ENCODE results near the gene KIRREL3. TPM values are rescaled to one million over a fixed set of nuclear protein-coding genes. Genes with fewer than 3 reads are reported as not detected.
A peak's percentile ranks its signal among the peaks of the same experiment; 100 is the strongest.

Gene KIRREL3
- total RNA-seq, 2 experiments from 2014 or later = not detected

- no peak overlapping the region for H3K27ac Mint-ChIP-seq
- no peak for ATAC-seq
- H3K36me3 Mint-ChIP-seq (ENCODE audit: low read depth) = no peaks in the 10 kb centered on the region
- H3K4me1 Mint-ChIP-seq (ENCODE audit: low read depth) = no peaks in the 10 kb centered on the region
- no peak overlapping the region for H3K4me3 Mint-ChIP-seq
- CTCF ChIA-PET = no interaction called here
- peaks cover under 1% of the 10 kb centered on the region for H3K27me3 Mint-ChIP-seq (ENCODE audit: low read depth)
- POLR2A ChIA-PET = no interaction called here
- H3K9me3 Mint-ChIP-seq (ENCODE audit: insufficient read depth) = no peaks in the 10 kb centered on the region
- no peak for DNase-seq
These were observed 372.1 kb downstream of the KIRREL3 start for GRCh38 chr11:126628450-126628789.

DNA sequence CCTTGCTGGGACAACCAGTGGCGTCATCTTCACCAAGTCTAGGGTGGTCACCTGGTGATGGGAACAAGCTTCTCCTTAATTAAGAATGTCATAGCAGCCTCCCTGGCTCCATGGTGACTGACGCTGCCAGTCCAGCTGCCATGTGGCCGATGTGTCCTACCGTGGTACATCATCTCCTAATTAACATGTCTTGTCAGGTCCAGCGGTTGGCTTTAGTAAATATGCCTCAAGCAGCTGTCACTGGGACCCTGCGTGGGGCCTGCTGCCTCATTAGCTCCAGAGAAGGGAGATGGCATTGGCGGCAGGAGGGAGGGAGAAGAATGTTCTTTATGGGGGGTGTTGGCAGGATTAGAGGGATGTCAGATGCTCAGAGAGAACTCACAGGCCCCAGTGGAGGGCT, 373.1 kb downstream of the KIRREL3 start:
- POLR2A ChIA-PET = no interaction called here
- CTCF ChIA-PET = no interaction called here
- ATAC-seq = no peak

GRCh38 chr11:126624506-126624905, 376.1 kb downstream of the KIRREL3 start:
- Mint-ChIP-seq H3K27ac (no peak overlapping the region), H3K9me3 (ENCODE audit: insufficient read depth) (no peaks in the 10 kb centered on the region), H3K36me3 (ENCODE audit: low read depth) (no peaks in the 10 kb centered on the region), H3K27me3 (ENCODE audit: low read depth) (peaks cover 11% of the 10 kb centered on the region), H3K4me1 (ENCODE audit: low read depth) (no peaks in the 10 kb centered on the region), H3K4me3 (no peak overlapping the region)
- CTCF ChIA-PET = no interaction called here
- ATAC-seq (no peak), DNase-seq (no peak)
- POLR2A ChIA-PET = no interaction called here

More for the DNA sequence above, 373.1 kb downstream of the KIRREL3 start:
- Mint-ChIP-seq H3K4me3 (no peak overlapping the region), H3K27me3 (ENCODE audit: low read depth) (peaks cover 3% of the 10 kb centered on the region), H3K4me1 (ENCODE audit: low read depth) (no peaks in the 10 kb centered on the region), H3K36me3 (ENCODE audit: low read depth) (no peaks in the 10 kb centered on the region), H3K27ac (no peak overlapping the region), H3K9me3 (ENCODE audit: insufficient read depth) (no peaks in the 10 kb centered on the region)
- DNase-seq = no peak

- Mint-ChIP-seq H3K27me3 (ENCODE audit: low read depth) (peaks cover 11% of the 10 kb centered on the region), H3K27ac (no peak overlapping the region), H3K9me3 (ENCODE audit: insufficient read depth) (no peaks in the 10 kb centered on the region), H3K4me3 (no peak overlapping the region), H3K36me3 (ENCODE audit: low read depth) (no peaks in the 10 kb centered on the region), H3K4me1 (ENCODE audit: low read depth) (no peaks in the 10 kb centered on the region)
- ChIA-PET POLR2A (no interaction called here), CTCF (no interaction called here)
- ATAC-seq (no peak), DNase-seq (no peak)
These were observed 381.1 kb downstream of the KIRREL3 start for GRCh38 chr11:126619516-126619915.

GRCh38 chr11:126615845-126616244, 384.7 kb downstream of the KIRREL3 start:
- no peaks in the 10 kb centered on the region for H3K9me3 Mint-ChIP-seq (ENCODE audit: insufficient read depth)
- H3K27ac Mint-ChIP-seq = no peak overlapping the region
- H3K36me3 Mint-ChIP-seq (ENCODE audit: low read depth) = no peaks in the 10 kb centered on the region
- no peaks in the 10 kb centered on the region for H3K4me1 Mint-ChIP-seq (ENCODE audit: low read depth)
- peaks cover 7% of the 10 kb centered on the region for H3K27me3 Mint-ChIP-seq (ENCODE audit: low read depth)
- CTCF ChIA-PET = no interaction called here
- POLR2A ChIA-PET = no interaction called here
- no peak for DNase-seq
- ATAC-seq = no peak
- H3K4me3 Mint-ChIP-seq = no peak overlapping the region

DNA sequence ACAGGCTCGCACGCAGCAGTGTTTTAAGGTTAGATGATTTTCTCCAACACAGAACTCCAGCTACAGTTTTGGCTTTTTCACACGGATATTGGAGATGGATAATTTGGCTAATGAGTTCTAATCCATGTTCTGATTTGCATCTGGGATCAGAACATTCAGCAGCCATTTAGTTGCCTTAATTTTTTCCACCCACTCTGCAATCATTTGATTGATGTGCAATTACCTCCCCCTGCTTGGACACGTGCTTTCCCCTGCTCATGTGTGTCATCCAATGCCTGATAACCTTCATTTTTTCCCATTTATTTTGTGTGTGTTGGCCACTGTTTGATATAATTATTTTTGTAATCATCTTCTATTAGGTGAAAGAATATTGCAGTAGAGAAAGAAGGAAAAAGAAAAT, 387.3 kb downstream of the KIRREL3 start:
- no peak overlapping the region for H3K27ac Mint-ChIP-seq
- no peaks in the 10 kb centered on the region for H3K4me1 Mint-ChIP-seq (ENCODE audit: low read depth)
- POLR2A ChIA-PET = no interaction called here
- no peak for DNase-seq
- CTCF ChIA-PET = no interaction called here
- no peaks in the 10 kb centered on the region for H3K36me3 Mint-ChIP-seq (ENCODE audit: low read depth)
- no peak overlapping the region for H3K4me3 Mint-ChIP-seq
- no peaks in the 10 kb centered on the region for H3K9me3 Mint-ChIP-seq (ENCODE audit: insufficient read depth)
- ATAC-seq = no peak
- peaks cover 3% of the 10 kb centered on the region for H3K27me3 Mint-ChIP-seq (ENCODE audit: low read depth)

DNA sequence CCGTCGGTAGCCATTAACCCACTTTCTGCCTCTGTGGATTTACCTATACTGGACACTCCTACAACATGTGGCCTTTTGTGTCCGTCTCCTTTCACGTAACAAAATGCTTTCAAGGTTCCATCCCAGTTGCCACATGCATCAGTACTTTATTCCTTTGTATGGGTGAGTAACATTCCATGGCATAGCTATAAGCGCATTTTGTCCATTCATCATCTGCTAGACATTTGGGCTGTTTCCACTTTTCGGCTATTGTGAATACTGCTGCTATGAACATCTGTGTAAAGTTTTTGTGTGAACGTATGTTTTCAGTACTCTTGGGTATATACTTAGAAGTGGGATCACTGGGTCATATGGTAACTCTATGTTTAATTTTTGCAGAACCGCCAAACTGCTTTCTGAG, 387.9 kb downstream of the KIRREL3 start:
- peaks cover 3% of the 10 kb centered on the region for H3K27me3 Mint-ChIP-seq (ENCODE audit: low read depth)
- ChIA-PET CTCF (no interaction called here), POLR2A (no interaction called here)
- H3K4me3 Mint-ChIP-seq = no peak overlapping the region
- H3K4me1 Mint-ChIP-seq (ENCODE audit: low read depth) = no peaks in the 10 kb centered on the region
- no peak for ATAC-seq
- H3K27ac Mint-ChIP-seq = no peak overlapping the region
- no peak for DNase-seq
- H3K36me3 Mint-ChIP-seq (ENCODE audit: low read depth) = no peaks in the 10 kb centered on the region
- no peaks in the 10 kb centered on the region for H3K9me3 Mint-ChIP-seq (ENCODE audit: insufficient read depth)

- DNase-seq = no peak
- Mint-ChIP-seq H3K4me3 (no peak overlapping the region), H3K9me3 (ENCODE audit: insufficient read depth) (no peaks in the 10 kb centered on the region), H3K36me3 (ENCODE audit: low read depth) (no peaks in the 10 kb centered on the region), H3K27me3 (ENCODE audit: low read depth) (peaks cover 3% of the 10 kb centered on the region), H3K27ac (no peak overlapping the region), H3K4me1 (ENCODE audit: low read depth) (no peaks in the 10 kb centered on the region)
- no peak for ATAC-seq
- ChIA-PET POLR2A (no interaction called here), CTCF (no interaction called here)
These were observed 389.1 kb downstream of the KIRREL3 start for GRCh38 chr11:126611438-126611837.

DNA sequence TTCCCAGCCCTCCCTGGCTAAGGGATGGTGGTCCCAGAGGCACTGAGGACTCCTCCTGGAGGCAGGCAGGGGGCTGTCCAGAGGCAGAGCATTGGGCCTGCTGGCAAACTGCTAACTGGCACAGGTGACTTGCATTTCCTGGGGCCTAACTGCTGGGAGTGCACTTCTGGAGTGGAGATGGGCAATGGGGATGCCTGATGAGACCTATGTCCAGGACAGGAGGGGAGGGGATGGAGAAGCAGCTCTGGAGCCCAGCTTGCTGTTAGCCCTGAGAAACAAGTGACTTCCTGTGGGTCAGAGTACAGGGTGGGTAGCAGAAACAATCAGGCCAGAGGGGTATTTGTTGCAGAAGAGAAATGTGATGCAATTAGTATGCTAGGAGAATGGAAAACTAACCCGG, 391.9 kb downstream of the KIRREL3 start:
- Mint-ChIP-seq H3K4me1 (ENCODE audit: low read depth) (no peaks in the 10 kb centered on the region), H3K27ac (no peak overlapping the region), H3K4me3 (no peak overlapping the region), H3K9me3 (ENCODE audit: insufficient read depth) (no peaks in the 10 kb centered on the region), H3K36me3 (ENCODE audit: low read depth) (no peaks in the 10 kb centered on the region), H3K27me3 (ENCODE audit: low read depth) (peaks cover 3% of the 10 kb centered on the region)
- POLR2A ChIA-PET = no interaction called here
- ATAC-seq (no peak), DNase-seq (no peak)
- CTCF ChIA-PET = no interaction called here

- POLR2A ChIA-PET = no interaction called here
- no peak overlapping the region for H3K27ac Mint-ChIP-seq
These were observed 392.6 kb downstream of the KIRREL3 start for GRCh38 chr11:126607776-126608541.

GRCh38 chr11:126607374-126607773, 393.2 kb downstream of the KIRREL3 start:
- Mint-ChIP-seq H3K27ac (no peak overlapping the region), H3K9me3 (ENCODE audit: insufficient read depth) (no peaks in the 10 kb centered on the region), H3K4me3 (no peak overlapping the region), H3K4me1 (ENCODE audit: low read depth) (no peaks in the 10 kb centered on the region), H3K36me3 (ENCODE audit: low read depth) (no peaks in the 10 kb centered on the region), H3K27me3 (ENCODE audit: low read depth) (peaks cover 3% of the 10 kb centered on the region)
- DNase-seq (peak; percentile 22), ATAC-seq (no peak)
- ChIA-PET CTCF (interaction anchor here (0.8 to 1.7 kb wide), 5 partner anchors 8 to 385 kb away, joined by 3 to 6 read pairs (median 4); no protein-coding TSS in a partner anchor), POLR2A (no interaction called here)

More at GRCh38 chr11:126607776-126608541, 392.6 kb downstream of the KIRREL3 start:
- Mint-ChIP-seq H3K4me1 (ENCODE audit: low read depth) (no peaks in the 10 kb centered on the region), H3K36me3 (ENCODE audit: low read depth) (no peaks in the 10 kb centered on the region), H3K4me3 (no peak overlapping the region), H3K9me3 (ENCODE audit: insufficient read depth) (no peaks in the 10 kb centered on the region), H3K27me3 (ENCODE audit: low read depth) (peaks cover 3% of the 10 kb centered on the region)
- ATAC-seq (no peak), DNase-seq (no peak)
- CTCF ChIA-PET = interaction anchor here (1.0 to 1.7 kb wide), 4 partner anchors 9 to 384 kb away, joined by 3 to 6 read pairs (median 4); no protein-coding TSS in a partner anchor

DNA sequence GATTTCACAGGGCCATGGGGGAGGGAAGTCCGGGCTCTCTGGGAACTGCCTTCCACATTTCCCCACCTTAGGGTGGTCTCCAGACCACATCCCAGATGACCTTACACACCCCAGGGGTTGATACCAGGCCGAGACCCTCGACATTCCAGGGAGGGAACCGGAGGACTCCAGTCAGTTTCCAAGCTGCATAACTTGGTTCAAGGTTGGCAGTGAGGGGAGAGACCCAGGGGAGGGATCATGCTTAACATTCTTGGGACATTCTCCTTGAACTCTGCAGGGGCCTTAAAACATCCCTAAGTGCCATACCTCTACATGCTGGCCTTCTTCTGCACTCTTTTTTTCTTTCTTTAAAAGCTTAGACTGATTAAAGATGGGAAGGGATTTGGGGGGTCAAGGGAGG, 394.1 kb downstream of the KIRREL3 start:
- no peak overlapping the region for H3K27ac Mint-ChIP-seq
- CTCF ChIA-PET = interaction anchor here (1.2 to 1.4 kb wide), 2 partner anchors 12 to 95 kb away, joined by 3 to 4 read pairs; no protein-coding TSS in a partner anchor

DNA sequence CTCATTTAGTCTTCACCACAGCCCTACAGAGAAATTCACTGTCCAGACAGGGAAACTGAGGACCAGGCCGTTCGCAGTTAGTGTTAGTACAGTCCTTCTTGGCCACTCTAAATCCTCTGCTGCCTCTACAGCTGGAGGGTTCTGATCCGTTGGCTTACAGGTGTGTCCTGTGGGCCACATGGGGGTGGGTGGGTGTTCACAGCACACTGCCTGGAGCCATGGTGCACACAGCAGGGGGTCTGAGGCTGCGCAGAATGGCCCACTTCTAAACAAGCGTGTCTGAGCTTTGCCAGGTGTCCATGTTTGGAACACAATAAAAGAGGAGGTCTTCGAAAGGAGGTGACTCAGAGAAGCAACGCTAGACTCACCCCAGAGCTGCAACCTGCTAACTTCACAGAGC, 396.1 kb downstream of the KIRREL3 start:
- ATAC-seq (no peak), DNase-seq (no peak)
- Mint-ChIP-seq H3K27ac (no peak overlapping the region), H3K36me3 (ENCODE audit: low read depth) (no peaks in the 10 kb centered on the region), H3K4me3 (no peak overlapping the region), H3K9me3 (ENCODE audit: insufficient read depth) (no peaks in the 10 kb centered on the region), H3K27me3 (ENCODE audit: low read depth) (peaks cover 10% of the 10 kb centered on the region), H3K4me1 (ENCODE audit: low read depth) (no peaks in the 10 kb centered on the region)
- POLR2A ChIA-PET = no interaction called here
- CTCF ChIA-PET = no interaction called here

More for the DNA sequence above, 394.1 kb downstream of the KIRREL3 start:
- ATAC-seq (no peak), DNase-seq (no peak)
- POLR2A ChIA-PET = no interaction called here
- H3K27me3 Mint-ChIP-seq (ENCODE audit: low read depth) = peaks cover 2% of the 10 kb centered on the region
- H3K4me1 Mint-ChIP-seq (ENCODE audit: low read depth) = no peaks in the 10 kb centered on the region
- H3K36me3 Mint-ChIP-seq (ENCODE audit: low read depth) = no peaks in the 10 kb centered on the region
- no peak overlapping the region for H3K4me3 Mint-ChIP-seq
- H3K9me3 Mint-ChIP-seq (ENCODE audit: insufficient read depth) = no peaks in the 10 kb centered on the region

Data from activated CD8-positive, alpha-beta T cell treated with anti-CD3 and anti-CD28 coated beads, Interleukin-2, amount 10 ng/mL, durations not matched to agents 7 days and 5 days (primary cell).